Measurements from ENCODE around the gene MBNL3.
"Not testable (repeated sequence)": the region's sequence is repeated elsewhere in the genome, so short reads cannot be mapped to it uniquely, and the experiment has no call there.

The MBNL3 gene

GRCh38 chrX:132367984-132368383 is 120.9 kb downstream of the MBNL3 start:
- DNase-seq = no peak

GRCh38 chrX:132367314-132367713 is 121.5 kb downstream of the MBNL3 start:
- no peak for DNase-seq

GRCh38 chrX:132365490-132365889 is 123.3 kb downstream of the MBNL3 start:
- DNase-seq = no peak

GRCh38 chrX:132364313-132364712 is 124.5 kb downstream of the MBNL3 start:
- DNase-seq = no peak

GRCh38 chrX:132353430-132353829 is 135.4 kb downstream of the MBNL3 start:
- DNase-seq = no peak

- no peak for DNase-seq
Observed at GRCh38 chrX:132336172-132336571, 152.7 kb downstream of the MBNL3 start.

- no peak for DNase-seq
Observed at GRCh38 chrX:132333351-132333750, 155.5 kb downstream of the MBNL3 start.

GRCh38 chrX:132331532-132331931 is 157.3 kb downstream of the MBNL3 start:
- DNase-seq = no peak

- no peak for DNase-seq
Observed at GRCh38 chrX:132331000-132331399, 157.8 kb downstream of the MBNL3 start.

- no peak for DNase-seq
Observed at GRCh38 chrX:132330156-132330729, 158.6 kb downstream of the MBNL3 start.

GRCh38 chrX:132326960-132327359 is 161.9 kb downstream of the MBNL3 start:
- not testable (repeated sequence) for DNase-seq

All from NCI-H510A treated with DMSO at 0.1 percent for 48 hours (cell line).